NCI-H2196 (cell line): ENCODE data around the gene OGFR.
A peak's percentile ranks its signal among the peaks of the same experiment; 100 is the strongest.

ENCODE experiments used
- DNase-seq: peaks from one replicate; lab custom pipeline; 2025; ENCODE audit not compliant: unreplicated experiment; lab: John Stamatoyannopoulos, UW

The OGFR gene

DNA sequence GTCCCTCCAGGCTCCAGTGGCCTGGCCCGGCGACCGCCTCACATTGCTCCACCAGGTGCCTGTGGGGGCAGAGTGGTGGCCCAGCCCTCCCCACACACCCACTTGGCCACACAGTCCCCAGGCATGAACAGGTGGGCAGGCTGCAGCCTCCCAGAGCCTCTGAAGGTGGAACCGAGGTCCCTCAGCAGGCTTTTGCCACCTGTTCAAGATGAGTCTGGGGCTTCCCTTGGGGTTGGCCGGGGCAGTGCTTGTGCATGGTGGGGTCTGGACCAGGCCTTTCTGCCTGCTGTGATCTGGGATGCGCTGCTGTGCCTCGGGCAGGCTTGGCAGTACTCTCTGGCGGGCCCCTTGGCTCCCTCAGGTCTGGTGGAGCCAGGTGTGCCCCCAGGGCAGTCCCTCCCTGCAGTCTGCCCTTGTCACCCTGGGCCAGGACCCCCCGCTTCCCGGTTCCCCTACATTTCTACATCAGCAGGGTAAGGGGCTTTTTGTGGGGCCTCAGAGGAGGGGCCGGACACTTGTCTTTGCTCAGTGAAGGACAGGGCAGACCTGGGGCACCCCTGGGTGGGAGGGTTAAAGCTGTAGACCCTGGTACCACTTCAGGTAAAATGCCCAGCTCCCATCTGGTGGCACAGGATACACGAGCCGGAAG lies 9.5 kb downstream of the OGFR start:
- DNase-seq, result no peak

DNA sequence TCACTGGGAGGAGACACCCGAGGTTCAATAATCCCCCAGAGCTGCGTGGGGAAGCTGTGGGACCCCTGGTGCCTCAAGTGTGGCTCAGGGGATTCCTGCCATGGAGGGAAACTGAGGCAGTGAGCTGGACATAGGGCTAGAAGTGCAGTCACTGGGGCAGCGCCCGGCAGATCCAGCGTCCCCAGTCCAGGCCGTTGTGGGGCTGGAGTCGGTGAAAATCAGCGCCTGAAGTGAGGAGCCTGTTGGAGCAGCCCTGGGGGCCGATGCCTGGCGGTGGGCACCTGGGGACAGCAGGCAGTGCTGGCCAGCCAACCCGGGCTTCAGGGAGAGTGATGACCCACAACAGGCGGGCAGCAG lies 10.1 kb downstream of the OGFR start:
- no peak for DNase-seq

DNA sequence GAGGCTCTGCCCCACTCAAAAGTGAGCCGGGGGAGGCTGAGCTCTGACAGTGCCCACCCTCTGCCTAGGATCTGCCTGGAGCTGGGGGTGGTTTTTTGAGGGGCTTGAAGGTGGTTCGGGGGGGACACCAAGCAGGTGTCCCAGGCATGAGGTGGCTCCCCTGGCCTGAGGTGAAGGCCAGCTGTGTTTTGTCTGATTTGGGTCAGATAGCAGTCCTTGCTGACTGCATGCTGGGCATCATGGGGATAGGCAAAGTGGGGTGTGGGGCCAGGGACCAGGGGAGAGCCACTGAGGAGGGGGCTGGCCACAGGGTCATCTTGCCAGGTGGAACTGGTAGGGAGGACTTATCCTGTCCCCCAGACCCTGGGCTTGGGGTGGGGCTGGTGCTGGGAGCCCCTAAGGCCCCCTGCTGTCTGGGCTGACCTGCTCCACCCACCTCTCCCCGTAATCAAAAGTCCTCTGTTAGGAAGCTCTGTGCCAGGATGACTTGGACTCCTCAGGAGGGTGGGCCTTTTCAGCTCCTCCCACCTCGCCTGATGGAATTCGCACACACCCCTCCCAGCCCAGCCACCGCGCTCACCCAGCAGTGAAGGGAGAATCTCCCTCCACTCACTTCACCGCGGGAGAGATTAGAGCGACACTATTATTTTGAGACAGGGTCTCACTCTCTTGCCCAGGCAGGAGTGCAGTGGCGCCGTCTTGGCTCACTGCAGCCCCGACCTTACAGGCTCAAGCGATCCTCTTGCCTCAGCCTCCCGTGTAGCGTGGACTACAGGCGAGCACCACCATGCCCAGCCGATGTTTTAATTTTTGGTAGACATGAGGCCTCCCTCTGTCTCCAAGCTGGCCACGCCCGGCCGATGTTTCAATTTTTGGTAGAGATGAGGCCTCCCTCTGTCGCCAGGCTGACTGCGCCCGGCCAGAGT lies 10.7 kb downstream of the OGFR start:
- no peak for DNase-seq

DNA sequence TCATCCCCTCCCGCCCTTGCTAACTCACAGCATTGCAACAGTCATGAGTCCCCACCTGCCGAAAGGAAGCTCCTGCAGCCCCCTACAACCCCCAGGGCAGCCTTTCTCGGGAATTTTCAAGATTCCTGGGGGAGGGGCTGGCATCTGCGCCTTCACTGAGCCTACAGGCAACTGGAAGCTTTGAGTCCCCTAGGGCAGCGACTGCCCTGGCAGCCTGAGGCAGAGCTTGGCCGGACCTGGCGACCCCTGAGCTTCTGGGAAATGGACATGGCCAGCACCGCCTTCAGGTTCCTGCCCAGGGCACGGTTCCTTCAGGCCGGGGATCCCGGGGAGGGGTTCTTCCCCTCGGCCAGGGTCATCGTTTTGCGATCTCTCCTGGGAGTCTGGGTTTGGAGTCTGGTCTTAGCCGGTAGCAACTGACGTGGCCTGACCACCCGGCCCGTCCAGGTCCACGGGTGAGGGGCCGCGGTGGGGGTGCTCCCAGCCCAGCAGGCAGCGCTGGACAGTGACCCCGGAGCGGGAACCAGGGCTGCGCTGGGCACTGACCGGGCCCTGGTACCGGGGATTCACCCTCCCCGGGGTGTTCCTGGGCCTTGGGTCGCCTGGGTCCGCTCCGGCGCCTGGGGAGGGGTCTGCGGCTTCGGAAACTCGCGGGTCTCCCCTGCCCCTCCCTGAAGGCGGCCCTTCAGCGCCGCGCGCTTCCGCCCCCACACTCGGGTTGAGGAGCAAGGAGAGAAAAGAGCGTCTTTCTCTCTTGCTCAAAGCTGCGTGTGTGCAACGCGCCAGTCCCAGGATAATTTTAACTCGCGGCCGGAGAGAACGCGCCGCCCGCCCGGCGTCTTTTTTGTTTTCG lies 11.6 kb downstream of the OGFR start:
- no peak for DNase-seq

DNA sequence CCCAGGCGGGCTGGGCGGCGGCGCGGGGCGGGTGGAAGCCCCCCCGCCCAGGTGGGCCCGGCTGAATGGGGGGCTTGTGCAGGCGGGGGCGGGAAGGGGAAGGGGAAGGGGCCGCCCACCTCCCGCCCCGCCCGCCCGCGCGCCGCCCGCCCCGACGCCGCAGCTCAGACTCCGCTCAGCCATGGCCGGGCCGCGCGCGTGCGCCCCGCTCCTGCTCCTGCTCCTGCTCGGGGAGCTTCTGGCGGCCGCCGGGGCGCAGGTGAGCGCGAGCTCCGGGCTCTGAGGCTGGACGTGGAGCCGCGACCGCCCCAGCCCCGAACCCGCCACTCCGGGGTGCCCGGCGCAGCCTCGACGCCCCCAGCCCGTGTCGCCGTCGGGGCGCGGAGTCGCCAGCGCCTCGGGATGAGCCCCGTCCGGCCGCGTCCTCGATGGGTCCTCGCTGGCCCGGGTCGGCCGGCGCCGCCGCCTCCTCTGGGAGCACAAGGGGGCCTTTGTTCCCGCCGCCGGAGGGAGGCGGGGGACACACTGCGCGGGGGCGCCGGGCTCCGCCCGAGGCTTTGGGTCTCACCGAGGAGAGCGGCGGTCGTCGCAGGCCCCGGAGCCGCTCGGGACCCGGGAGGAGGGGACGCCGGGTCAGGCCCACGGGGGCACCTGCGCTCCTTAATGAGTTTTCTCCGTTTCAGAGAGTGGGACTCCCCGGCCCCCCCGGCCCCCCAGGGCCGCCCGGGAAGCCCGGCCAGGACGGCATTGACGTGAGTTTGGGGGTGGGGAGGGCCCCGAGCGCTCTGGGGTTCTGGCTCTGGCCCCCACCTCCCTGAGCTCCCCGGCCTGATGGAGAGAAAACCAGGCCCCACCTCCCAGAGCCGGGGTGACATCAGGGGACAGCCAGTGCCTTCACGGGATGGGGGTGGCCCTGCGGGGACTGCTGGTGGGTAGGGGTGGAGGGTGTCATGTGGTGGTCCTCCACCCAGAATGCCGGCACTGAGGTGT lies 12.5 kb downstream of the OGFR start, which contains the start of gene COL9A3:
TSS of gene COL9A3 (plus strand) at position 167 of the 990 bp plus-strand sequence. CDS start at position 182, 15 bp downstream.
- no peak for DNase-seq

DNA sequence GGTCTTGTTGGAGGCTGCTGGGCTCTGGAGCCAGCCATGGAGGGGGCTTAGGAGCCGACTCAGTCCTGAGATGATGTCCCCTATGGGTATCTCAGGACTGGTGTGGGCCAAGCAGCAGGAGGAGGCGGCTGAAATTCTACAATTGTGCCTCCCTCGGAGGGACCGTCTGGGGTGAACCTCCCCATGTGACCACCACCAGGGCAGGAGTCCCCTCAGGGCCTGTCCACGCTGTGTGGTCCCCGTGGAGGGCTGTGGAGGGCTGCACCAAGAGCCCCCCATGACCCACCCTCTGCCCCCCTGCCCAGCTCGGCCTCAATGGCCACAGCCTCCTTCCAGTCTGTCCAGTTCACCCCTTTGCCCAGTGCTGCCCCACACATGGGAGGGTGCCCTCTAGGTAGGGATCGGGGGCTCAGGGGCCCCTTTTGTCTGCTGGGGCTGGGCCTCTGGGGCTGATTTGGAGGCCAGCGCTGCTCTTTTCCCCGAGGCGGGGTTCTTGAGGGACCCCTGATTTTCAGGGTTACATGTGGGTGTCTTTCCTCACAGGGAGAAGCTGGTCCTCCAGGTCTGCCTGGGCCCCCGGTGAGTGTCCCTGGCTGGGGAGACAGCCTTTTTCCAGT lies 13.4 kb downstream of the OGFR start:
- DNase-seq, result no peak

DNA sequence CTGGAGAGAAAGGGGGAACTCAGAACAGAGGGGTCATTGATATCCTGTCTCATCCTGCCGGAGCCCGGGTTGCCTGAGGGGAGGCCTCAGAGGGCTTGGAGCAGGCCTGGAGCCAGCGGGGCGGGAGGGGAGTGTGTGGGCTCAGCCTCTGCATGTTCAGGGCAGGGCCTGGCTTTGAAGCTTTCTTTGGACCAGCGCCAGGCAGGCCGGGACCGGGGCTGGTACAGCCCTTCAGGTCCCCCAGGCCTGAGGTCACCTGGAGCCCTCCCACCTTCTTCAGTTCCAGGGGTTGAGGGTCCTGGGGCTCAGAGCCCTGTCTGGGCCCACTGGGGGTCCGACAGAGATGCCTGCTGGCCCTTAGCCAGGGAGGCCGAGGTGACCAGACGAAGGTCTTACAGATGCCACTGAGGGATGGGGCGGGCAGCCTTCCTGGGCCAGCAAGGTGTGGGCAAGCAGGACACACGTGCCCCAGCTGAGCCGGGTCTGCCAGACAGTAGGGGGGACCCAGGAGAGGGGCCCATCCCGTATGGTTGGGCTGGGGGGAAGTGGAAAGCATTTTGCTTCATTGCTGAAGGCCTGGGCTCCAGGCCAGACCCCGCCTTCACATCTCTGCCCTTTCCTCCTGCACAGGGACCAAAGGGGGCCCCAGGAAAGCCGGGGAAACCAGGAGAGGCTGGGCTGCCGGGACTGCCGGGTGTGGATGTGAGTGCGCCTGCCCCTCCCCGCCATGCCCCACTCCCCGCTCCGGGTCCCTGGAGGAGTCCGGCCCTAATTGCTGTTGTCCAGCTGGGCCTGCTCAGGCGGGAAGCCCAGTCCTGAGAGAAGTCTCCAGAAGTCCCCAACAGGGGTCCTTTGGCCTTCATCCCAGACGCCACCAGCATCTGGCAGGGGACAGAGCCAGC lies 14.2 kb downstream of the OGFR start:
- DNase-seq, result peak; percentile 53

DNA sequence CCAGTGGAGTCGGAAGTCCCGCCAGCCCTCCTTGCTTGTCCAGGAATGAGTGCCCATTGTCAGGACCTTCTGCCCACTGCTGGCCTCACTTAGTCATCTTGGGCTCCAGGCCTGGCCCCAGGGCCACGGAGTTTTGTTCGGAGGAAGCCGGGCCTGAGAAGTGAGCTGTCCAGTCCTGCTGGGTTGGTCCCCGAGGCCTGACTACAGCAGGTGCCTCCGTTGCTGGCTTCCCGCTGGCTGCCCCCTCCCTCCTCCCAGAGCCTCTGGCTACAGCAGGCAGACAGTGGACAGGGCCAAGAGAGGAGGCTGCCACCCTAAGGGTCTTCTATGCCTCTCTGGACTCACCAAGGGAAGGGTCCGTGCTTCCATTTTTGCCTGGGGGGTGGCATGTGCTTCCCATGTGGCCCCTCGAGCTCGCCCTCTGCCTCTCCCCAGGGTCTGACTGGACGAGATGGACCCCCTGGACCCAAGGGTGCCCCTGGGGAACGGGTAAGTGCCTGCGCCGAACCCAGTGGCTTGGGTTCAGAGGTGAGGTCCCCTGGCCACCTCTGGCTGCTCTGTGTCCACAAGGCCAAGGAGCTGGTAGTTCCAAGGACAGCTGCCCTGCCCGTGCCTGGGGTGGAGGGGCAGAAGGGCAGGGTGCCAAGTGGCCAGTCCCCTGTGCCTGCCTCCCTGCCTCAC lies 15.0 kb downstream of the OGFR start:
- DNase-seq, result no peak

DNA sequence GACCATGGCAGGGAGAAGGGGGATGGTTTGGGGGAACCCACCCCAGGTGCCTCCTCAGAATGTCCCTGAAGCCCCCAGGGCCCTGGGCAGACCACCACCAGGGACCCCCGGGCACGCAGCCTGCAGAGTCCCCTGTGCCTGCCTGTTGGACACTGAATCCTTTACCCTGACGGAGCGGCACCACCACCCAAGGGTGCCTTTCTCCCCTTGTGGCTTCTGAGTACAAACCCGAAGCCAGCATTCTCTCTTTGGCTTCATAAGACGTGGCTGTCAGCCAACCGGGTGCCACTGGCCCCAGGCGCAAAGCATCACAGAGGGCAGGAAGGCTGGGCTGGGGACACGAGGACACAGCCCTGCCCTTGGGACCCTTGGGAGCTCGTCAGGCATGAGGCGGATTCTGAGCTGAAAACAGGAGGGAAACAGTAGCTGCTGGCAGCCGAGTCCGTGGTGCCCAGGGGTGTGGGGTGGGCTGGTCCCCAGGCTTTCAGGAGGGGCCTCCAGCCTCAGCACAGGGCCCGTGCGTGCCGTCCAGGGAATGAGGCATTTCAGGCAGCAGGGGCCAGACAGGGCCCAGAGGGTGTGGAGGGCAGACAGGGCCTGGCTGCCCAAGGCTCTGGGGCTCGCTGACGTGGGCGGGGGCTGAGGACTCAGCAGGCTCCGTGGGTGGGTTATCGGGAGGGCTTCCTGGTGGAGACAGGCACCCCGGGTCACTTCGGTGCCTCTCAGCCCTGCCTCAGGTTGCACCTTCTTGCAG lies 15.8 kb downstream of the OGFR start:
- DNase-seq, result peak; percentile 15

DNA sequence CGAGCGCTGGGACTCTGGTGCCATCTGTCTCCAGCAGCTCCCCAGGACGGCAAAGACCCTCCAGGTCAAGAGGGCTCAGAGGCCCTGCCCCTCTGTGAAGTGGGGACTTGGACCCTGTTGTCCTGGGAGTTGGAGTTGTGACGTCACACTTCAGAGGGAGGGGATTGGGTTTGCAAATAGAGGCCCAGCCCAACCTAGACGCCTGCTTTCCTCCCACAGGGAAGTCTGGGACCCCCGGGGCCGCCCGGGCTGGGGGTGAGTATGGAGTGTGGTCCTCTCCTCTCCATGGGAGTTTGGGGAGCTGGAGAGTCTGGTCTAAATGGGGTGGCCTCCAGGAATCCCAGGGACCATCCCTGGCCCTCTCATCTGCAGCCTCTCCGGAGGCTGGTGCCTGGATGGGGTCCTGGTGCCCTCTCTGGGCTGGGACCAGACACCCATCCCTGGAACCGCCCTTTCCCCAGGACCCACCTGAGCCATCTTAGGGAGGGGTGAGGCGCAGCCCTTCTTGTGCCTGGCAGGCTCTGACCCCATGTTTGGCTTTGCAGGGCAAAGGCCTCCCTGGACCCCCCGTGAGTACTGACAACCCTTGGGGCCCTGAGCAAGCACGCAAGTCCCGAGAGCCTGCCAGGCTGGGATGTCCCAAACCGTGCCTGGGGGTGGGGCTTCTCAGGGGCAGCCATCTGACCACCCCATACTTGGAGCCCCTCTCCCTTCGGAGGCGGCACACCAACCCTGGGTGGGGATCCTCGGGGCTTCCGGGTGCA lies 16.5 kb downstream of the OGFR start:
- DNase-seq, result no peak

DNA sequence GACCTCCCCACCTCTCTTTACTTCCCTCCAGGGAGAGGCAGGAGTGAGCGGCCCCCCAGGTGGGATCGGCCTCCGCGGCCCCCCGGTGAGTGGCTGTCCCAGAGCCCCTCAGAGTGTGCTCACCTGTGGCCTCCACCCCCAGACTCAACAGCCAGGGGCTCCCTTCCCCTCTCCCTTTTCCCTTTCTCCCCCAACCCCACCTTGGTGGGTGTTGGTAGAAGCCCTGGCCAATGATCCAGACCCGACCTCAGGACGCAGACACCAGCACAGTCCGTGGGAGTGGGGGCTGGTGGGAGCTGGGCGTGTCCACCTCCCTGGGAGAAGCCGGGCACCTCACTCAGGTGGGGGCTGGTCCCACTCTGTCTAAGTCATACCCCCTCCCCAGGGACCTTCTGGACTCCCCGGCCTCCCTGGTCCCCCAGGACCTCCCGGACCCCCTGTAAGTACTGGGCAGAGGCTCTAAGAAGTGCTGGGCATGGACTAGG lies 17.1 kb downstream of the OGFR start:
- no peak for DNase-seq

DNA sequence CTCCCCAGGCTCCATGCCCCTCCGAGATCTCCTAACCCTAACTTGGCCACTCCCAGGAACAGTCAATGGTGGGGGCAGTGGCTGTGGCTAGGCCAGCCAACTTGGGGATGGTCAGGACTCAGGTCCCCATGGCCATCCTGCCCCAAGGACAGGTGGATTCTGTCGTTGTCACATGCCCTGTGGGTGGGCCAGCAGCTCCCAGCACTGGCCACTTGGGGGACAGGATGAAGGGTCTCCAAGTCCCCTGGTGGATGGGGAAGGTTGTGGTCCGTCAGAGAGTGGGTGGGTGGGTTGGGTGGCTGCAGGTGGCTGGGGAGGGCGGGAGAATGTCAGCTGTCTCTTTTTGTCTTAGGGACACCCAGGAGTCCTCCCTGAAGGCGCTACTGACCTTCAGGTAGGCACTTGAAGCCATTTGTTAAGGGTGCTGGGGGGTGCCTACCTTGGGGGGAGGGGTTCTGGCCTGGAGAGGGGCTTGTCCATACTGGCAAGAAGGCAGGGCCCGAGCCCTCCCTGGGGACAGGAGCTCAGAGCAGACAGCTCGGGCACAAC lies 17.7 kb downstream of the OGFR start:
- no peak for DNase-seq

DNA sequence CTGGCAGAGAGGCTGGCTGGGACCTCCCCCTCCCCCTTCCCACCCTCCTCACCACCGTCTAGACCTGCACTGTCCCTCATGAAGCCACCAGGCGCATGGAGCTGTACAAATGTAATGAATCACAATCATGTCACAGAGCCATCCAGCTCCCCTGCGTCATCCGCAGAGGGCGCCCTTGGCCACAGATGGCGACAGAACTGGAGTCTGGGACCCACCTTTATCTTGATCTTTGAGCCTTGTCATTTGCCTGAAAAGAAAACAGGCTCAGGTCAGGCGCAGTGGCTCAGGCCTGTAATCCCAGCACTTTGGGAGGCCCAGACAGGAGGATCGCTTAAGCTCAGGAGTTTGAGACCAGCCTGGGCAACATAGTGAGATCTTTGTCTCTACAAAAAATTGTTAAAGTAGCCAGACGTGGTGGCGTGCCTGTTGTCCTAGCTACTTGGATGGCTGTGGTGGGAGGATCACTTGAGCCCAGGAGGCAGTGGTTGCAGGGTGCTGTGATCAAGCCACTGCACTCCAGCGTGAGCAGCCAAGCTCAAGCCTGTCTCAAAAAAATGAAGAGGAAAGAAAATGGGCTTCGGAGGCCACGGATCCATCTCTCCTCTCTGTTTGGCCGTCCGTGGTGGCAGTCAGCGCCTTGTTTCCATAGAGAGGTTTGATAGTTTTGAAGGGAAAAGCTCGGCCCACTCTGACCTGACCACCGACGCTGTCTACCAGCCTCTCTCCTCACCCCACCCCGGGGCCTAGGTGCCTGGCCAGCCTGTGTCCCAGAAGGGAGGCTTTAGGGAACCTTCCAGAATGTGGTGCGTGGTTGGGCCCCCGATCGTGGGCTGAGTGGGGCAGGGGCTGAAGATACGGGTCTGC lies 18.4 kb downstream of the OGFR start:
- peak; percentile 60 for DNase-seq

DNA sequence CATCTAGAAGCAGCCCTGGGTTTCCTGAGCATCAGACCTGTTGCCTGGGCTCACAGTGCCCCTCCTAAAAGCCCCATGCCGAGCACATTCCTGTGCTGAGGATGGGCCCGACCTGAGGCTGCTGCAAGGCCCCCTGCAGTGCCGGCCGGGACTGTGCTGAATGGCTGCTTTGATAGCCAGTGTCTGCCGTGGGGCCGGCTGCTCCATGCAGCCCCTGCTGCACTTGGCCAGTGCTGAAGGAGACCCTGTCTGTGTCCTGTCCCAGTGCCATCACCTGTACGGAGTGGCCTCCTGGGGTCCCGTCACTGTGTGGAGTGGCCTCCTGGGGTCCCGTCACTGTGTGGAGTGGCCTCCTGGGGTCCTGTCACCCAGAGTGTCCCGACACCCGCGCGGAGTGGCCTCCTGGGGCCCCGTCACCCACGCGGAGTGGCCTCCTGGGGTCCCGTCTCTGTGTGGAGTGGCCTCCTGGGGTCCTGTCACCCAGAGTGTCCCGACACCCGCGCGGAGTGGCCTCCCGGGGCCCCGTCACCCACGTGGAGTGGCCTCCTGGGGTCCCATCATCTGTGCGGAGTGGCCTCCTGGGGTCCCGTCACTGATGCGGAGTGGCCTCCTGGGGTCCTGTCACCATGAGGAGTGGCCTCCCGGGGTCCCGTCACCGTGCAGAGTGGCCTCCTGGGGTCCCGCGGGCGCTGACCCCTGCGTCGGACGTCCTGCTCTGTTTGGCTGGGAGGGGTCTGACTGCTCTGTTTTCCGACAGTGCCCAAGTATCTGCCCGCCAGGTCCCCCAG lies 19.2 kb downstream of the OGFR start:
- no peak for DNase-seq
